H7 (cell line): ENCODE measurements around the gene PYROXD2. TPM values are rescaled to one million over a fixed set of nuclear protein-coding genes. Genes with fewer than 3 reads are reported as not detected.
A peak's percentile ranks its signal among the peaks of the same experiment; 100 is the strongest.

ENCODE experiments used
- DNase-seq: peaks from one replicate; pipeline ENCODE4 v3.0.0; 2012
- H3K27me3 ChIP-seq: 2 replicates; pipeline ENCODE4 v1.6.0; 2011; ENCODE audit warnings: mild to moderate bottlenecking, low read length; ENCODE audit not compliant: control insufficient read depth, insufficient read depth
- H3K36me3 ChIP-seq: replicated peaks from 2 replicates; pipeline ENCODE4 v1.5.1; 2011; ENCODE audit warnings: low read length; ENCODE audit not compliant: control insufficient read depth, insufficient read depth
- H3K4me3 ChIP-seq: 2 replicates; pipeline ENCODE4 v1.5.1; 2011; ENCODE audit warnings: low read depth, mild to moderate bottlenecking, control low read depth, low read length, moderate library complexity; ENCODE audit not compliant: insufficient read depth
- total RNA-seq: library from RNA; depleted of rRNA; stranded (reverse); fragments of >200 nt; shearing (Covaris generic); gene quantifications from 2 replicates; pipeline ENCODE4 v1.2.3, GENCODE V29; 2014; rRNA removed

Gene PYROXD2
- 9.5 and 10.6 TPM in 2 replicates for total RNA-seq

- H3K27me3 ChIP-seq, result no peaks in the 10 kb centered on the region
- DNase-seq, result peak; percentile 96
- peak within 1 kb of the TSS; percentile 47 for H3K4me3 ChIP-seq
- no peaks in the 10 kb centered on the region for H3K36me3 ChIP-seq
Measured at GRCh38 chr10:98414932-98415730, at the start of gene PYROXD2. PYROXD2 (minus strand) TSS chr10:98415182; CDS start chr10:98415135, 47 bp downstream.

- Histone ChIP-seq H3K4me3 (no peak overlapping the region), H3K36me3 (no peaks in the 10 kb centered on the region), H3K27me3 (peaks cover 5% of the 10 kb centered on the region)
- DNase-seq, result no peak
Measured at GRCh38 chr10:98463976-98464754, 49.2 kb upstream of the PYROXD2 start.

- no peak for DNase-seq
- peaks cover 1% of the 10 kb centered on the region for H3K27me3 ChIP-seq
- no peaks in the 10 kb centered on the region for H3K36me3 ChIP-seq
Measured at GRCh38 chr10:98463016-98463415, 48.0 kb upstream of the PYROXD2 start.

GRCh38 chr10:98461500-98461842 is 46.5 kb upstream of the PYROXD2 start:
- DNase-seq, result no peak
- Histone ChIP-seq H3K27me3 (no peaks in the 10 kb centered on the region), H3K4me3 (no peak overlapping the region)

More at GRCh38 chr10:98463016-98463415, 48.0 kb upstream of the PYROXD2 start:
- H3K4me3 ChIP-seq, result no peak overlapping the region

GRCh38 chr10:98460837-98461499 is 46.0 kb upstream of the PYROXD2 start:
- H3K27me3 ChIP-seq, result no peaks in the 10 kb centered on the region
- no peak for DNase-seq
- H3K36me3 ChIP-seq, result no peaks in the 10 kb centered on the region
- H3K4me3 ChIP-seq, result no peak overlapping the region

More at GRCh38 chr10:98461500-98461842, 46.5 kb upstream of the PYROXD2 start:
- H3K36me3 ChIP-seq, result no peaks in the 10 kb centered on the region

GRCh38 chr10:98458809-98459784 is 44.1 kb upstream of the PYROXD2 start:
- DNase-seq, result no peak
- no peaks in the 10 kb centered on the region for H3K27me3 ChIP-seq
- no peak overlapping the region for H3K4me3 ChIP-seq
- no peaks in the 10 kb centered on the region for H3K36me3 ChIP-seq

GRCh38 chr10:98457721-98458120 is 42.7 kb upstream of the PYROXD2 start:
- no peak for DNase-seq
- Histone ChIP-seq H3K36me3 (no peaks in the 10 kb centered on the region), H3K27me3 (no peaks in the 10 kb centered on the region), H3K4me3 (no peak overlapping the region)

- H3K36me3 ChIP-seq, result no peaks in the 10 kb centered on the region
- no peaks in the 10 kb centered on the region for H3K27me3 ChIP-seq
- H3K4me3 ChIP-seq, result no peak overlapping the region
- DNase-seq, result peak; percentile 70
Measured at GRCh38 chr10:98456686-98457482, 41.9 kb upstream of the PYROXD2 start.

GRCh38 chr10:98456043-98456570 is 41.1 kb upstream of the PYROXD2 start:
- no peaks in the 10 kb centered on the region for H3K27me3 ChIP-seq
- peak; percentile 48 for DNase-seq
- no peaks in the 10 kb centered on the region for H3K36me3 ChIP-seq
- H3K4me3 ChIP-seq, result no peak overlapping the region

- no peak for DNase-seq
- Histone ChIP-seq H3K36me3 (no peaks in the 10 kb centered on the region), H3K27me3 (no peaks in the 10 kb centered on the region), H3K4me3 (no peak overlapping the region)
Measured at GRCh38 chr10:98453729-98454128, 38.7 kb upstream of the PYROXD2 start.

GRCh38 chr10:98450618-98451017 is 35.6 kb upstream of the PYROXD2 start:
- Histone ChIP-seq H3K4me3 (no peak overlapping the region), H3K36me3 (no peaks in the 10 kb centered on the region), H3K27me3 (no peaks in the 10 kb centered on the region)
- DNase-seq, result no peak

GRCh38 chr10:98449287-98449686 is 34.3 kb upstream of the PYROXD2 start:
- no peak for DNase-seq
- no peaks in the 10 kb centered on the region for H3K27me3 ChIP-seq
- H3K4me3 ChIP-seq, result no peak overlapping the region
- H3K36me3 ChIP-seq, result peaks cover 4% of the 10 kb centered on the region

- H3K27me3 ChIP-seq, result no peaks in the 10 kb centered on the region
- DNase-seq, result peak; percentile 93
- peaks cover 9% of the 10 kb centered on the region for H3K36me3 ChIP-seq
- H3K4me3 ChIP-seq, result peak within 1 kb of the TSS; percentile 85
Measured at GRCh38 chr10:98446661-98447221, 31.8 kb upstream of the PYROXD2 start, which contains the start of gene HPS1. HPS1 (minus strand) TSS chr10:98446935; CDS start chr10:98443240, 3,695 bp downstream.
